ENCODE results near the gene JMJD6.

GRCh38 chr17:76747716-76748363 lies 21.4 kb upstream of the JMJD6 start:
- TF ChIP-seq CTCF (IDR thresholded peaks at IDR 0.05; ENCODE audit: low read length) (no peak), EZH2 (IDR thresholded peaks at IDR 0.05; ENCODE audit: borderline replicate concordance, low read length) (no peak)
